GM19438 (cell line): ENCODE data around the gene ZNF213.

Source experiments
- ATAC-seq: cut with Tn5 transposase; IDR thresholded peaks from one replicate; pipeline ENCODE4 v1.9.1; 2021; ENCODE audit warnings: low read depth; ENCODE audit not compliant: unreplicated experiment

ZNF213 gene

GRCh38 chr16:3145660-3146059 is 10.8 kb downstream of the ZNF213 start:
- ATAC-seq = no peak

- ATAC-seq = no peak
These were observed 12.4 kb downstream of the ZNF213 start for GRCh38 chr16:3147046-3147756.

GRCh38 chr16:3147757-3148104 is 12.9 kb downstream of the ZNF213 start:
- no peak for ATAC-seq

- ATAC-seq = no peak
These were observed 13.7 kb downstream of the ZNF213 start for GRCh38 chr16:3148256-3149192.

GRCh38 chr16:3149193-3149530 is 14.3 kb downstream of the ZNF213 start:
- no peak for ATAC-seq

- peak; percentile 19 for ATAC-seq
These were observed 15.0 kb downstream of the ZNF213 start for GRCh38 chr16:3149630-3150345.

- peak; percentile 65 for ATAC-seq
These were observed 15.8 kb downstream of the ZNF213 start for GRCh38 chr16:3150346-3151218.

GRCh38 chr16:3152027-3152276 is 17.1 kb downstream of the ZNF213 start:
- ATAC-seq = no peak

- ATAC-seq = no peak
These were observed 17.6 kb downstream of the ZNF213 start for GRCh38 chr16:3152277-3152990.

- no peak for ATAC-seq
These were observed 18.2 kb downstream of the ZNF213 start for GRCh38 chr16:3152991-3153368.

- ATAC-seq = no peak
These were observed 20.4 kb downstream of the ZNF213 start for GRCh38 chr16:3155181-3155580.

- no peak for ATAC-seq
These were observed 21.1 kb downstream of the ZNF213 start for GRCh38 chr16:3155972-3156371.

GRCh38 chr16:3157229-3158025 is 22.6 kb downstream of the ZNF213 start:
- ATAC-seq = no peak

GRCh38 chr16:3158026-3158509 is 23.2 kb downstream of the ZNF213 start:
- no peak for ATAC-seq

- no peak for ATAC-seq
These were observed 23.9 kb downstream of the ZNF213 start for GRCh38 chr16:3158510-3159314.

GRCh38 chr16:3161235-3162018 is 26.6 kb downstream of the ZNF213 start:
- no peak for ATAC-seq

- ATAC-seq = no peak
These were observed 29.5 kb downstream of the ZNF213 start for GRCh38 chr16:3164121-3164991.
